ENCODE measurements around the gene CTTN.
"Not testable (repeated sequence)": the region's sequence is repeated elsewhere in the genome, so short reads cannot be mapped to it uniquely, and the experiment has no call there.

The CTTN gene

GRCh38 chr11:70381350-70381749, 17.0 kb upstream of the CTTN start:
- DNase-seq (ENCODE audit: extremely low read depth, low read depth), result no peak
- TF ChIP-seq CTCF (IDR thresholded peaks at IDR 0.05; ENCODE audit: low read depth, low read length), result no peak

- peak; percentile 11 for TF ChIP-seq CTCF (IDR thresholded peaks at IDR 0.05; ENCODE audit: low read depth, low read length)
These were observed 16.2 kb upstream of the CTTN start for GRCh38 chr11:70381872-70382861.

GRCh38 chr11:70383664-70384565, 14.4 kb upstream of the CTTN start:
- TF ChIP-seq CTCF (IDR thresholded peaks at IDR 0.05; ENCODE audit: low read depth, low read length), result no peak
- no peak for DNase-seq (ENCODE audit: extremely low read depth, low read depth)

More at GRCh38 chr11:70381872-70382861, 16.2 kb upstream of the CTTN start:
- DNase-seq (ENCODE audit: extremely low read depth, low read depth), result peak; percentile 70

GRCh38 chr11:70384566-70385152, 13.7 kb upstream of the CTTN start:
- no peak for DNase-seq (ENCODE audit: extremely low read depth, low read depth)
- TF ChIP-seq CTCF (IDR thresholded peaks at IDR 0.05; ENCODE audit: low read depth, low read length), result no peak

- no peak for TF ChIP-seq CTCF (IDR thresholded peaks at IDR 0.05; ENCODE audit: low read depth, low read length)
- DNase-seq (ENCODE audit: extremely low read depth, low read depth), result no peak
These were observed 10.8 kb upstream of the CTTN start for GRCh38 chr11:70387564-70387963.

- no peak for TF ChIP-seq CTCF (IDR thresholded peaks at IDR 0.05; ENCODE audit: low read depth, low read length)
- no peak for DNase-seq (ENCODE audit: extremely low read depth, low read depth)
These were observed 9.1 kb upstream of the CTTN start for GRCh38 chr11:70389201-70389600.

- DNase-seq (ENCODE audit: extremely low read depth, low read depth), result not testable (repeated sequence)
These were observed 7.4 kb upstream of the CTTN start for GRCh38 chr11:70390882-70391281.
